ENCODE measurements around the gene MBNL2. TPM values are rescaled to one million over a fixed set of nuclear protein-coding genes. Genes with fewer than 3 reads are reported as not detected.

MBNL2 gene
- total and polyA plus RNA-seq, 7 donors = 11.8 to 110 (median 84.7) TPM

- peak overlapping the region; percentile 72 to 89 (median 80) for H3K27ac ChIP-seq
- H3K9me3 ChIP-seq = no peaks in the 10 kb centered on the region
- DNase-seq = no peak
- intact Hi-C loops (cut with DNase I) = no loop called here
- TF ChIP-seq CTCF (IDR thresholded peaks at IDR 0.05) (no peak), POLR2A (IDR thresholded peaks at IDR 0.05) (no peak), EP300 (IDR thresholded peaks at IDR 0.05) (peak in 2 of 4 donors; percentile 22 to 32), POLR2AphosphoS5 (IDR thresholded peaks at IDR 0.05) (peak in 3 of 4 donors; percentile 19 to 65 (median 59))
- peaks cover 0 to 95% (median 88%) of the 10 kb centered on the region in 4 donors for H3K4me1 ChIP-seq
- H3K4me3 ChIP-seq = no peak overlapping the region
- H3K27me3 ChIP-seq = no peaks in the 10 kb centered on the region
- 22 to 51% methylated on average over 7 of the region's 7 CpGs for WGBS, 2 donors
- peaks cover 0 to 4% (median 0%) of the 10 kb centered on the region in 4 donors for H3K36me3 ChIP-seq
Measured at GRCh38 chr13:97274829-97275649, 52.9 kb downstream of the MBNL2 start.

GRCh38 chr13:97275776-97276501 lies 53.8 kb downstream of the MBNL2 start:
- Histone ChIP-seq H3K4me1 (peaks cover 0 to 96% (median 93%) of the 10 kb centered on the region in 4 donors), H3K27me3 (no peaks in the 10 kb centered on the region), H3K4me3 (no peak overlapping the region), H3K27ac (peak overlapping the region; percentile 72 to 89 (median 80)), H3K9me3 (no peaks in the 10 kb centered on the region), H3K36me3 (peaks cover 0 to 4% (median 0%) of the 10 kb centered on the region in 4 donors)
- intact Hi-C loops (cut with DNase I) = no loop called here
- 73 to 78% methylated on average over 8 of the region's 8 CpGs for WGBS, 2 donors
- no peak for DNase-seq
- TF ChIP-seq POLR2AphosphoS5 (IDR thresholded peaks at IDR 0.05) = no peak
- no peak for TF ChIP-seq POLR2A (IDR thresholded peaks at IDR 0.05)
- TF ChIP-seq EP300 (IDR thresholded peaks at IDR 0.05) = no peak
- TF ChIP-seq CTCF (IDR thresholded peaks at IDR 0.05) = no peak

- TF ChIP-seq POLR2AphosphoS5 (IDR thresholded peaks at IDR 0.05) (no peak), POLR2A (IDR thresholded peaks at IDR 0.05) (no peak), EP300 (IDR thresholded peaks at IDR 0.05) (no peak), CTCF (IDR thresholded peaks at IDR 0.05) (no peak)
- Histone ChIP-seq H3K9me3 (no peaks in the 10 kb centered on the region), H3K27me3 (no peaks in the 10 kb centered on the region), H3K4me1 (peaks cover 0 to 99% (median 97%) of the 10 kb centered on the region in 4 donors), H3K27ac (peak overlapping the region; percentile 72 to 89 (median 80)), H3K36me3 (peaks cover 0 to 4% (median 0%) of the 10 kb centered on the region in 4 donors), H3K4me3 (no peak overlapping the region)
- no peak for DNase-seq
- intact Hi-C loops (cut with DNase I) = no loop called here
- WGBS, 2 donors = 69 to 97% methylated on average over 2 of the region's 2 CpGs
Measured at GRCh38 chr13:97276862-97277269, 54.7 kb downstream of the MBNL2 start.

GRCh38 chr13:97278435-97279411 lies 56.6 kb downstream of the MBNL2 start:
- WGBS, 2 donors = 66 to 70% methylated on average over 9 of the region's 9 CpGs
- Histone ChIP-seq H3K27ac (peak overlapping the region; percentile 72 to 89 (median 80)), H3K4me3 (no peak overlapping the region), H3K4me1 (peaks cover 0 to 100% (median 97%) of the 10 kb centered on the region in 4 donors), H3K36me3 (peaks cover 0 to 4% (median 0%) of the 10 kb centered on the region in 4 donors), H3K9me3 (no peaks in the 10 kb centered on the region), H3K27me3 (no peaks in the 10 kb centered on the region)
- intact Hi-C loops (cut with DNase I) = no loop called here
- DNase-seq = no peak
- no peak for TF ChIP-seq CTCF (IDR thresholded peaks at IDR 0.05)
- peak in 1 of 4 donors; percentile 15 for TF ChIP-seq POLR2AphosphoS5 (IDR thresholded peaks at IDR 0.05)
- no peak for TF ChIP-seq EP300 (IDR thresholded peaks at IDR 0.05)
- TF ChIP-seq POLR2A (IDR thresholded peaks at IDR 0.05) = no peak
